GM23338 (cell line): ENCODE data around the gene FRAS1. TPM values are rescaled to one million over a fixed set of nuclear protein-coding genes. Genes with fewer than 3 reads are reported as not detected.

ENCODE experiments used
- ATAC-seq: fragments of 200-7000 bp; cut with Tn5 transposase; 3 replicates; pipeline ENCODE4 v1.9.1; 2020
- DNase-seq: peaks from one replicate; pipeline ENCODE4 v3.0.0-alpha.2; 2015; ENCODE audit warnings: low spot score
- H2AFZ ChIP-seq: fragments of 200-600 bp; sonication (generic); 2 replicates; pipeline ENCODE4 v1.8.0; 2016; ENCODE audit warnings: antibody characterized with exemption, mild to moderate bottlenecking, moderate library complexity
- H3F3A ChIP-seq: fragments of 200-600 bp; sonication (generic); replicated peaks from 2 replicates; pipeline ENCODE4 v1.8.0; 2017; ENCODE audit warnings: antibody characterized with exemption, mixed run types, low read depth
- H3K27ac ChIP-seq: fragments of 200-600 bp; sonication (generic); 2 replicates; pipeline ENCODE4 v1.6.1; 2016; ENCODE audit warnings: low read depth
- H3K27me3 ChIP-seq: fragments of 200-600 bp; sonication (generic); 2 replicates; pipeline ENCODE4 v1.8.0; 2016; ENCODE audit warnings: mild to moderate bottlenecking, mixed run types, moderate library complexity; ENCODE audit not compliant: insufficient read depth
- H3K36me3 ChIP-seq: fragments of 200-600 bp; sonication (generic); 2 replicates; pipeline ENCODE4 v1.8.0; 2016; ENCODE audit warnings: mild to moderate bottlenecking; ENCODE audit not compliant: insufficient read depth
- H3K4me1 ChIP-seq: fragments of 200-600 bp; sonication (generic); 2 replicates; pipeline ENCODE4 v1.8.0; 2016; ENCODE audit warnings: mild to moderate bottlenecking, moderate library complexity; ENCODE audit not compliant: insufficient read depth
- H3K4me2 ChIP-seq: fragments of 200-600 bp; sonication (generic); 2 replicates; pipeline ENCODE4 v1.7.1; 2017; ENCODE audit warnings: mixed run types
- H3K4me3 ChIP-seq: fragments of 200-600 bp; sonication (generic); 2 replicates; pipeline ENCODE4 v1.6.1; 2016; ENCODE audit warnings: mixed run types
- H3K79me2 ChIP-seq: fragments of 200-600 bp; sonication (generic); replicated peaks from 2 replicates; pipeline ENCODE4 v1.8.0; 2017; ENCODE audit warnings: mild to moderate bottlenecking; ENCODE audit not compliant: insufficient read depth
- H3K9me2 ChIP-seq: fragments of 200-600 bp; sonication (generic); 2 replicates; pipeline ENCODE4 v1.8.0; 2017; ENCODE audit not compliant: insufficient read depth
- H4K20me1 ChIP-seq: fragments of 200-600 bp; sonication (generic); replicated peaks from 2 replicates; pipeline ENCODE4 v1.8.0; 2017; ENCODE audit warnings: mild to moderate bottlenecking; ENCODE audit not compliant: insufficient read depth
- H3K27ac Mint-ChIP-seq: 2 replicates; pipeline ENCODE4 v1.8.0; 2020; ENCODE audit warnings: inconsistent platforms, mild to moderate bottlenecking, moderate library complexity, mixed read lengths
- H3K27me3 Mint-ChIP-seq: 3 replicates; pipeline ENCODE4 v1.8.0; 2022; ENCODE audit warnings: low read depth, mild to moderate bottlenecking, moderate library complexity, mixed read lengths, inconsistent platforms; ENCODE audit not compliant: insufficient read depth, poor library complexity
- H3K36me3 Mint-ChIP-seq: 3 replicates; pipeline ENCODE4 v1.8.0; 2021; ENCODE audit warnings: low read depth, mild to moderate bottlenecking, inconsistent platforms, moderate library complexity, mixed read lengths
- H3K4me1 Mint-ChIP-seq: 3 replicates; pipeline ENCODE4 v1.8.0; 2020; ENCODE audit warnings: mild to moderate bottlenecking, inconsistent platforms, mixed read lengths
- H3K4me3 Mint-ChIP-seq: 3 replicates; pipeline ENCODE4 v1.8.0; 2021; ENCODE audit warnings: moderate library complexity, mild to moderate bottlenecking, inconsistent platforms, mixed read lengths
- H3K9me3 Mint-ChIP-seq: 3 replicates; pipeline ENCODE4 v1.8.0; 2020; ENCODE audit warnings: moderate library complexity, mild to moderate bottlenecking, inconsistent platforms, mixed read lengths
- CTCF ChIP-seq, 2 experiments: fragments of 200-600 bp in 1 of 2; sonication (generic) in 1 of 2; conservative IDR thresholded peaks; 2 replicates each; pipeline versions ENCODE4 v1.5.1 to v1.6.1; 2016 to 2017; ENCODE audit warnings: antibody characterized with exemption in 2 of 2, low read depth in 2 of 2, mild to moderate bottlenecking in 2 of 2, moderate library complexity in 1 of 2
- EZH2 ChIP-seq: fragments of 200-600 bp; sonication (generic); IDR thresholded peaks from one replicate; pipeline ENCODE4 v1.8.0; 2017; ENCODE audit warnings: antibody characterized with exemption, mild to moderate bottlenecking, low read depth; ENCODE audit not compliant: unreplicated experiment
- JUNB ChIP-seq: IDR thresholded peaks from one replicate; pipeline ENCODE4 v1.6.1; 2016; ENCODE audit warnings: antibody characterized with exemption; ENCODE audit not compliant: unreplicated experiment
- ZNF114 ChIP-seq: fragments of 250-450 bp; sonication (Bioruptor Pico); IDR thresholded peaks from 2 replicates; pipeline ENCODE4 v1.5.0; 2020; ENCODE audit warnings: mild to moderate bottlenecking, moderate library complexity
- ZNF331 ChIP-seq: fragments of 250-450 bp; sonication (Bioruptor Pico); IDR thresholded peaks from 2 replicates; pipeline ENCODE4 v1.5.0; 2020; ENCODE audit warnings: low read depth, mild to moderate bottlenecking, moderate library complexity
- polyA plus RNA-seq: library from polyadenylated mRNA; unstranded; fragments of >200 nt; fragmentation: Nextera tagmentation; extraction: Ambion mirVana; gene quantifications from 2 replicates; pipeline ENCODE4 v1.2.1, GENCODE V29; 2016
- total RNA-seq: library from RNA; depleted of rRNA; stranded (reverse); fragments of >200 nt; shearing (Covaris generic); gene quantifications from 2 replicates; pipeline ENCODE4 v1.2.3, GENCODE V29; 2014
- TF ChIP-seq, protein P1 (sequence below): IDR thresholded peaks from 2 replicates; pipeline ENCODE4 v1.6.1; 2016; ENCODE audit warnings: antibody characterized with exemption
- TF ChIP-seq, protein P2 (sequence below): fragments of 250-450 bp; sonication (Bioruptor Pico); IDR thresholded peaks from 2 replicates; pipeline ENCODE4 v1.5.0; 2020; ENCODE audit warnings: mild to moderate bottlenecking, moderate library complexity

The FRAS1 gene
- total and polyA plus RNA-seq, 2 experiments from 2014 or later: 12.4 to 108 TPM

DNA sequence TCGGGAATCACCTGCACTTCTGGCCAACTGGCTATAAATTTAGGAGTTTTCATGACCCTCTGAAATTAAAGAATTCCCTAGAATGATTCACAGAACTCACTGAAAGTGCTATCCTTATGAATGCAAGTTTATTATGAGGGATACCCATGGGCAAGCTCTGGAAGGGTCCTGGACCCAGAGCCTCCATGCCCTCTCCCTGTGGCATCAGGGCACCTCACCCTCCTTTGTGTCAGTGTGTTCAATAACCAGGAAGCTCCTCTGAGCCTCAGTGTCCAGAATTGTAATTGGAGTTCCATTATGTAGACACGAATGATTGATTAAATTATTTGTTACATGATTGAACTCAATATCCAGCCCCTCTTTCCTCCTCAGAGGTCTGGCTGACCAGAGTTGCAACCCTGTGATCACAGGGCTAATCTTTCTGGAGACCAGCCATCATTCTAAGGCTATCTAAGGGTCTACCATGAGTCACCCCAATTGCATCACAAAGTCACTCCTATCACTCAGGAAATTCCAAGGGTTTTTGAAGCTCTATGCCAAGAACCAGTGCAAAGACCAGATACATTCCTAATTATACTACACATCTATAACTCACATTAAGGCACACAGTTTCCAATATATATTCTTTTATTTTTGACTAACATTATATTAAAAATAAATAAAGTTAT is 503.3 kb downstream of the FRAS1 start:
- no peaks in the 10 kb centered on the region for H3K27me3 Mint-ChIP-seq
- no peaks in the 10 kb centered on the region for H3K9me3 Mint-ChIP-seq
- Histone ChIP-seq H2AFZ (no peak overlapping the region), H3K27me3 (no peaks in the 10 kb centered on the region), H3K4me1 (peaks cover 31% of the 10 kb centered on the region), H3K4me2 (no peak overlapping the region), H3K27ac (no peak overlapping the region), H3K4me3 (no peak overlapping the region), H3K36me3 (no peaks in the 10 kb centered on the region), H3K79me2 (no peaks in the 10 kb centered on the region), H3K9me2 (no peaks in the 10 kb centered on the region), H4K20me1 (no peaks in the 10 kb centered on the region), H3F3A (no peaks in the 10 kb centered on the region)
- H3K4me3 Mint-ChIP-seq: no peak overlapping the region
- peaks cover 14% of the 10 kb centered on the region; the same call in 2 of the 3 replicates for H3K36me3 Mint-ChIP-seq
- peaks cover 39% of the 10 kb centered on the region for H3K4me1 Mint-ChIP-seq
- TF ChIP-seq ZNF114 (CRISPR knock-in tag) (no peak), EZH2 (no peak), CTCF (conservative IDR thresholded peaks at IDR 0.05; ENCODE audit: low read depth in 2 of 2) (no peak), ZNF331 (no peak), JUNB (no peak)
- TF ChIP-seq, protein P1, sequence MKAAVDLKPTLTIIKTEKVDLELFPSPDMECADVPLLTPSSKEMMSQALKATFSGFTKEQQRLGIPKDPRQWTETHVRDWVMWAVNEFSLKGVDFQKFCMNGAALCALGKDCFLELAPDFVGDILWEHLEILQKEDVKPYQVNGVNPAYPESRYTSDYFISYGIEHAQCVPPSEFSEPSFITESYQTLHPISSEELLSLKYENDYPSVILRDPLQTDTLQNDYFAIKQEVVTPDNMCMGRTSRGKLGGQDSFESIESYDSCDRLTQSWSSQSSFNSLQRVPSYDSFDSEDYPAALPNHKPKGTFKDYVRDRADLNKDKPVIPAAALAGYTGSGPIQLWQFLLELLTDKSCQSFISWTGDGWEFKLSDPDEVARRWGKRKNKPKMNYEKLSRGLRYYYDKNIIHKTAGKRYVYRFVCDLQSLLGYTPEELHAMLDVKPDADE: no peak
- TF ChIP-seq, protein P2, sequence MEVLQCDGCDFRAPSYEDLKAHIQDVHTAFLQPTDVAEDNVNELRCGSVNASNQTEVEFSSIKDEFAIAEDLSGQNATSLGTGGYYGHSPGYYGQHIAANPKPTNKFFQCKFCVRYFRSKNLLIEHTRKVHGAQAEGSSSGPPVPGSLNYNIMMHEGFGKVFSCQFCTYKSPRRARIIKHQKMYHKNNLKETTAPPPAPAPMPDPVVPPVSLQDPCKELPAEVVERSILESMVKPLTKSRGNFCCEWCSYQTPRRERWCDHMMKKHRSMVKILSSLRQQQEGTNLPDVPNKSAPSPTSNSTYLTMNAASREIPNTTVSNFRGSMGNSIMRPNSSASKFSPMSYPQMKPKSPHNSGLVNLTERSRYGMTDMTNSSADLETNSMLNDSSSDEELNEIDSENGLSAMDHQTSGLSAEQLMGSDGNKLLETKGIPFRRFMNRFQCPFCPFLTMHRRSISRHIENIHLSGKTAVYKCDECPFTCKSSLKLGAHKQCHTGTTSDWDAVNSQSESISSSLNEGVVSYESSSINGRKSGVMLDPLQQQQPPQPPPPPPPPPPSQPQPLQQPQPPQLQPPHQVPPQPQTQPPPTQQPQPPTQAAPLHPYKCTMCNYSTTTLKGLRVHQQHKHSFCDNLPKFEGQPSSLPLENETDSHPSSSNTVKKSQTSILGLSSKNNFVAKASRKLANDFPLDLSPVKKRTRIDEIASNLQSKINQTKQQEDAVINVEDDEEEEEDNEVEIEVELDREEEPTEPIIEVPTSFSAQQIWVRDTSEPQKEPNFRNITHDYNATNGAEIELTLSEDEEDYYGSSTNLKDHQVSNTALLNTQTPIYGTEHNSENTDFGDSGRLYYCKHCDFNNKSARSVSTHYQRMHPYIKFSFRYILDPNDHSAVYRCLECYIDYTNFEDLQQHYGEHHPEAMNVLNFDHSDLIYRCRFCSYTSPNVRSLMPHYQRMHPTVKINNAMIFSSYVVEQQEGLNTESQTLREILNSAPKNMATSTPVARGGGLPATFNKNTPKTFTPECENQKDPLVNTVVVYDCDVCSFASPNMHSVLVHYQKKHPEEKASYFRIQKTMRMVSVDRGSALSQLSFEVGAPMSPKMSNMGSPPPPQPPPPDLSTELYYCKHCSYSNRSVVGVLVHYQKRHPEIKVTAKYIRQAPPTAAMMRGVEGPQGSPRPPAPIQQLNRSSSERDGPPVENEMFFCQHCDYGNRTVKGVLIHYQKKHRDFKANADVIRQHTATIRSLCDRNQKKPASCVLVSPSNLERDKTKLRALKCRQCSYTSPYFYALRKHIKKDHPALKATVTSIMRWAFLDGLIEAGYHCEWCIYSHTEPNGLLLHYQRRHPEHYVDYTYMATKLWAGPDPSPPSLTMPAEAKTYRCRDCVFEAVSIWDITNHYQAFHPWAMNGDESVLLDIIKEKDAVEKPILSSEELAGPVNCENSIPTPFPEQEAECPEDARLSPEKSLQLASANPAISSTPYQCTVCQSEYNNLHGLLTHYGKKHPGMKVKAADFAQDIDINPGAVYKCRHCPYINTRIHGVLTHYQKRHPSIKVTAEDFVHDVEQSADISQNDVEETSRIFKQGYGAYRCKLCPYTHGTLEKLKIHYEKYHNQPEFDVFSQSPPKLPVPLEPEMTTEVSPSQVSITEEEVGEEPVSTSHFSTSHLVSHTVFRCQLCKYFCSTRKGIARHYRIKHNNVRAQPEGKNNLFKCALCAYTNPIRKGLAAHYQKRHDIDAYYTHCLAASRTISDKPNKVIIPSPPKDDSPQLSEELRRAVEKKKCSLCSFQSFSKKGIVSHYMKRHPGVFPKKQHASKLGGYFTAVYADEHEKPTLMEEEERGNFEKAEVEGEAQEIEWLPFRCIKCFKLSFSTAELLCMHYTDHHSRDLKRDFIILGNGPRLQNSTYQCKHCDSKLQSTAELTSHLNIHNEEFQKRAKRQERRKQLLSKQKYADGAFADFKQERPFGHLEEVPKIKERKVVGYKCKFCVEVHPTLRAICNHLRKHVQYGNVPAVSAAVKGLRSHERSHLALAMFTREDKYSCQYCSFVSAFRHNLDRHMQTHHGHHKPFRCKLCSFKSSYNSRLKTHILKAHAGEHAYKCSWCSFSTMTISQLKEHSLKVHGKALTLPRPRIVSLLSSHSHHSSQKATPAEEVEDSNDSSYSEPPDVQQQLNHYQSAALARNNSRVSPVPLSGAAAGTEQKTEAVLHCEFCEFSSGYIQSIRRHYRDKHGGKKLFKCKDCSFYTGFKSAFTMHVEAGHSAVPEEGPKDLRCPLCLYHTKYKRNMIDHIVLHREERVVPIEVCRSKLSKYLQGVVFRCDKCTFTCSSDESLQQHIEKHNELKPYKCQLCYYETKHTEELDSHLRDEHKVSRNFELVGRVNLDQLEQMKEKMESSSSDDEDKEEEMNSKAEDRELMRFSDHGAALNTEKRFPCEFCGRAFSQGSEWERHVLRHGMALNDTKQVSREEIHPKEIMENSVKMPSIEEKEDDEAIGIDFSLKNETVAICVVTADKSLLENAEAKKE: no peak
- DNase-seq (no peak), ATAC-seq (no peak; the same call in 2 of the 3 replicates)
- H3K27ac Mint-ChIP-seq: no peak overlapping the region
